Neuron (in vitro differentiated cells): ENCODE measurements around the gene ECHDC1.
A peak's percentile ranks its signal among the peaks of the same experiment; 100 is the strongest.

Experiments
- H2AFZ ChIP-seq: one replicate; pipeline ENCODE4 v1.6.1; 2013; ENCODE audit warnings: low read depth, mild to moderate bottlenecking, inconsistent platforms, low read length, moderate library complexity
- H3K27me3 ChIP-seq: one replicate; pipeline ENCODE4 v1.6.1; 2013; ENCODE audit warnings: low read length; ENCODE audit not compliant: insufficient read depth
- H3K36me3 ChIP-seq: one replicate; pipeline ENCODE4 v1.6.1; 2013; ENCODE audit warnings: low read length; ENCODE audit not compliant: insufficient read depth
- H3K4me1 ChIP-seq: one replicate; pipeline ENCODE4 v1.6.1; 2013; ENCODE audit warnings: low read length; ENCODE audit not compliant: insufficient read depth
- H3K4me3 ChIP-seq: 2 replicates; pipeline ENCODE4 v1.5.1; 2013; ENCODE audit warnings: mild to moderate bottlenecking, low read length, moderate library complexity
- H3K9me3 ChIP-seq: one replicate; pipeline ENCODE4 v1.6.1; 2013; ENCODE audit warnings: low read length

Gene ECHDC1

DNA sequence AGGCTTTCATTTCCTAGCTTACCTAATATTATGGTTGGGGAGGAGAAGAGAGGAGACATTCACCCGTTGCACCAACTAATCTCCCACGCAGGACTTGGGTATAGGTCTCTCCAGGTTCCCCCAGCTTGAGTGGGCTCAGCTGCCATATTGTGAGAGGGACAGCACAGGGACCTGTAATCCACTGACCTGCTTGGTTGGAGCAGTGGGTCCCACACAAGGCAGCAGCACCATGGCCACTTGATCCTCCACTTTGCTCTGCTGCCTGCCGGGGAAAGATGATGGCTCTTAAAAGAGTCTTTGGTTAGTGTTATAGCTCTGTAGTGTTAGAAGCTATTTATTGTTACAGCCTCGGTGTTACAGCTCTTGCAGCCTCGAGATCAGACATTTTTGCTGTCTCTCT, 22.5 kb upstream of the ECHDC1 start:
- H3K4me3 ChIP-seq, result no peak overlapping the region
- H3K27me3 ChIP-seq, result no peaks in the 10 kb centered on the region
- peaks cover 6% of the 10 kb centered on the region for H3K4me1 ChIP-seq
- no peak overlapping the region for H2AFZ ChIP-seq
- peaks cover 14% of the 10 kb centered on the region for H3K36me3 ChIP-seq
- peaks cover 29% of the 10 kb centered on the region for H3K9me3 ChIP-seq

DNA sequence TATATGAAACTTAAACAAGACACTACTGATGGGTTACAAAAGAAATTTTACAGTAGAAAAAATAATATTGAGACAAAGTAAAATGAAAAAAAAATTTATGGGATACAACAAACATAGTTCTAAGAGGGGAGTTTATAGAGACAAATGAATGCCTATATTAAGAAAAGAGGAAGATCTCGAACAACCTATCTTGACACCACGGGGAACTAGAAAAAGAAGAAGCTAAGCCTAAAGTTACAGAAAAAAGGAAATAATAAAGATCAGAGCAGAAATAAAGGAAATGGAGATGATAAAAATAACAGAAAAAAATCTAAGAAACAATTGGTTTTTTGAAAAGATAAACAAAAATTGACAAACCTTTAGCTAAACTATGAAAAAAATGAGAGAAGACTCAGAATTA, 9.1 kb upstream of the ECHDC1 start:
- H3K9me3 ChIP-seq, result peaks cover 20% of the 10 kb centered on the region
- H3K4me3 ChIP-seq, result no peak overlapping the region
- no peaks in the 10 kb centered on the region for H3K4me1 ChIP-seq

GRCh38 chr6:127349980-127350379, 6.6 kb upstream of the ECHDC1 start:
- Histone ChIP-seq H3K9me3 (peaks cover 18% of the 10 kb centered on the region), H3K36me3 (peaks cover 7% of the 10 kb centered on the region), H3K4me3 (no peak overlapping the region), H3K27me3 (no peaks in the 10 kb centered on the region), H2AFZ (no peak overlapping the region), H3K4me1 (no peaks in the 10 kb centered on the region)

More for the DNA sequence above, 9.1 kb upstream of the ECHDC1 start:
- Histone ChIP-seq H3K27me3 (no peaks in the 10 kb centered on the region), H2AFZ (no peak overlapping the region), H3K36me3 (peaks cover 8% of the 10 kb centered on the region)

- H2AFZ ChIP-seq, result no peak overlapping the region
- peaks cover 4% of the 10 kb centered on the region for H3K36me3 ChIP-seq
- H3K9me3 ChIP-seq, result peaks cover 10% of the 10 kb centered on the region
- peaks cover 7% of the 10 kb centered on the region for H3K4me1 ChIP-seq
- no peaks in the 10 kb centered on the region for H3K27me3 ChIP-seq
- H3K4me3 ChIP-seq, result no peak overlapping the region
Observed at GRCh38 chr6:127348028-127348661, 4.7 kb upstream of the ECHDC1 start.

- H3K9me3 ChIP-seq, result peaks cover 10% of the 10 kb centered on the region
- H3K4me3 ChIP-seq, result no peak overlapping the region
- H3K36me3 ChIP-seq, result peaks cover 4% of the 10 kb centered on the region
- no peak overlapping the region for H2AFZ ChIP-seq
- H3K27me3 ChIP-seq, result no peaks in the 10 kb centered on the region
- peaks cover 8% of the 10 kb centered on the region for H3K4me1 ChIP-seq
Observed at GRCh38 chr6:127347178-127347577, 3.8 kb upstream of the ECHDC1 start.

DNA sequence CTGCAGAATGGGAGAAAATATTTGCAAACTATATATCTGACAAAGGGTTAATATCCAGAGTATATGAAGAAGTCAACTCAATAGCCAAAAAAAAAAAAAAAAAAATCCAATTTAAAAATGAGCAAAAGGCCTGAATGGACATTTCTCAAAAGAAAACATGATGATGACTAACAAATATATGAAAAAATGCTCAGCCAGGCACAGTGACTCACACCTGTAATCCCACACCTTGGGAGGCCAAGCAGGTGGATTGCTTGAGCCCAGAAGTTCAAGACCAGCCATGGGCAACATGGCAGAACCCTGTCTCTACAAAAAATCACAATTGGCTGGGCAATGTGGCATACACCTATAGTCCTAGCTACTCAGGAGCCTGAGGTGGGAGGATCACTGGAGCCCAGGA, 2.1 kb upstream of the ECHDC1 start:
- no peak overlapping the region for H2AFZ ChIP-seq
- H3K4me1 ChIP-seq, result peaks cover 24% of the 10 kb centered on the region
- H3K36me3 ChIP-seq, result peaks cover 6% of the 10 kb centered on the region
- no peaks in the 10 kb centered on the region for H3K27me3 ChIP-seq
- H3K9me3 ChIP-seq, result peaks cover 8% of the 10 kb centered on the region
- H3K4me3 ChIP-seq, result no peak overlapping the region

DNA sequence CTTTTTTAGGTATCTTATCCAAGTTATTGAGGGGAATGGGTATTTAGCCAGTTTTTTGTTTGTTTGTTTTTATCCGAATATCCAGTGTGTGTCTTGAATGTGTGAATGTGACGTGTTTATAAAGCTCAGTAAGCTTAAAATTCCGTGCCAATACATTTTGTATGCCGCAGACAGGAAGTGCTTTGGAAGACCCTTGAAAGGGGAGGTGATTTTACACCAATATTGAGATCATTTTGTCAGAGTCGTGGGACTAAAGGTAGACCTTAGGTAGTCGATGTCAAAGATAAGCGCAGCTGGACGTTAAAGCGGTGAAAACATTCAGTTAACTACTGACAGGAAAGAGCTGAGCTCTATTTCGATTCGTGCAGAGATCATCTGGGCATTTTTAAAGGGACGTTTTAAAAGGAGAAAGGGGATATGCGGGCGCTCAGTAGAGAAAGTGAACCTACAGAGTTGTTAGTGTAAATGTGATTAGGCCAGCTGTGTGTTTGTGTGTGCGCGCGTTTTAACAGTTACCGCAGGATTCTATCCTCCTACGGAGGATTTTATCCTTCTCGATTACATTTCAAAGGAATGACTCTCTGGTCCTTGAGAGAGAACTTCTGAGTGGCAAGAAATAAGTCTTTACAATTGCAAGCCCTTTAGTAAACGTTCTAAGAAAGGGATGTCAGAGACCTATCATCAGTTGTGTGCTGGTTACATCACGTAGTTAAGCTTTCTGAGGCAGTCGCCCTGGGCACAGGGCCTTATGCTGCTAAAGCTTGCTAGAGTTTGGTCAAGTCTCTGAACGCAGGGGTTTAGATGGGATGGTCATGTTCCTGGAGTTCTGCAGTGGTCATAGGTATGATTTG, 625 bp upstream of the ECHDC1 start:
- H2AFZ ChIP-seq, result peak overlapping the region; percentile 13
- H3K9me3 ChIP-seq, result peaks cover 3% of the 10 kb centered on the region
- peak overlapping the region; percentile 87 for H3K4me3 ChIP-seq
- H3K27me3 ChIP-seq, result no peaks in the 10 kb centered on the region
- H3K36me3 ChIP-seq, result peaks cover 6% of the 10 kb centered on the region
- H3K4me1 ChIP-seq, result peaks cover 32% of the 10 kb centered on the region

GRCh38 chr6:127342296-127342945, 988 bp downstream of the ECHDC1 start:
- Histone ChIP-seq H3K9me3 (no peaks in the 10 kb centered on the region), H3K27me3 (no peaks in the 10 kb centered on the region), H3K4me3 (peak overlapping the region; percentile 87), H3K36me3 (peaks cover 2% of the 10 kb centered on the region), H3K4me1 (peaks cover 32% of the 10 kb centered on the region), H2AFZ (peak overlapping the region; percentile 13)

GRCh38 chr6:127341471-127342202, 1.8 kb downstream of the ECHDC1 start:
- Histone ChIP-seq H3K36me3 (peaks cover 2% of the 10 kb centered on the region), H3K27me3 (no peaks in the 10 kb centered on the region)

DNA sequence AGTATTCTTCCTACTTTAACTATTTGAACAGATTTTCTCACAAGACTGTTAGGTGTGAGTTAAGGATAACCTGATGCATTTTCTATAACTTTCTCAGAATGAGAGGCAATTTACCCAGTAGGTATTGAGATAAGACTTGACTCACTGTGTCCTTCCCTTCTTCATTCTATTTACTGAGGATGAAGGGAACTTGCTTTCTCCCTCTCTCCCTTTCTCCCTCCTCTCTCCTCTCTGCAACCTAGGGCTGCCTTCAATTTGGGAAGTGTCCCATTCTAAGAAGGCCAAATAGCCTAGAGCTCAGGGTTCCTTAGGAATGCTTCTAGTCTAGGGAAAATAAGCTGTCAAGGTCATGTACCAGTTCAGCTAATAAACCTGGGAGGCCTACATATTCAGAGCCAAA, 3.2 kb downstream of the ECHDC1 start:
- Histone ChIP-seq H3K4me3 (peak overlapping the region; percentile 87), H3K9me3 (no peaks in the 10 kb centered on the region), H3K4me1 (peaks cover 32% of the 10 kb centered on the region), H3K27me3 (no peaks in the 10 kb centered on the region), H2AFZ (no peak overlapping the region), H3K36me3 (peaks cover 2% of the 10 kb centered on the region)

More at GRCh38 chr6:127341471-127342202, 1.8 kb downstream of the ECHDC1 start:
- peak overlapping the region; percentile 87 for H3K4me3 ChIP-seq
- no peaks in the 10 kb centered on the region for H3K9me3 ChIP-seq
- H3K4me1 ChIP-seq, result peaks cover 32% of the 10 kb centered on the region
- no peak overlapping the region for H2AFZ ChIP-seq

DNA sequence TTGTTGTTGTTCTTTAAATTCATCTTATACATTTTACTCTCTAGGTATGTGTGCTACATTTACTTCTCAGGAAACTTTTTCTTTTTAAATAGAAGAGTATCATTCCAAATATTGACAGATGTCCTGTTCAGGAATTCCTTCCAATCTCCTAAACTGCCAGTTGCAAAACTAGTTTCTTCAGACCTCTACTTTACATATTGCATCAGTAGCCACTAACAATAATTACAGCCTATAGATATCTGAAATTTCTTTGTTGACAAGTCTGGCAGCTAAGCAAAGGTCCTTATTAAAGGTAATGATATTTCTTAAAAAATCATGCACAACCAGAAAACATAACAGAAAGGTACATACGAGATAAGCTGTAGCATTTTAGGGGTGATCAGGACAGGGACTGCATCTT, 4.5 kb downstream of the ECHDC1 start:
- H3K4me1 ChIP-seq, result peaks cover 25% of the 10 kb centered on the region
- no peak overlapping the region for H2AFZ ChIP-seq
- H3K27me3 ChIP-seq, result no peaks in the 10 kb centered on the region
- H3K36me3 ChIP-seq, result peaks cover 5% of the 10 kb centered on the region
- no peak overlapping the region for H3K4me3 ChIP-seq
- H3K9me3 ChIP-seq, result no peaks in the 10 kb centered on the region

GRCh38 chr6:127332383-127332961, 10.9 kb downstream of the ECHDC1 start:
- no peak overlapping the region for H2AFZ ChIP-seq
- H3K36me3 ChIP-seq, result peaks cover 21% of the 10 kb centered on the region

More at GRCh38 chr6:127332383-127332961, 10.9 kb downstream of the ECHDC1 start:
- Histone ChIP-seq H3K9me3 (no peaks in the 10 kb centered on the region), H3K4me3 (no peak overlapping the region), H3K4me1 (peaks cover 11% of the 10 kb centered on the region), H3K27me3 (no peaks in the 10 kb centered on the region)
